ENCODE measurements around the gene C15orf39.
"Not testable (repeated sequence)": the region's sequence is repeated elsewhere in the genome, so short reads cannot be mapped to it uniquely, and the experiment has no call there.

GRCh38 chr15:75258620-75259343, 57.1 kb downstream of the C15orf39 start:
- not testable (repeated sequence) for TF ChIP-seq ZFX (IDR thresholded peaks at IDR 0.05; ENCODE audit: borderline replicate concordance); CTCF (IDR thresholded peaks at IDR 0.05)
